ENCODE results near the gene TRIM17.

DNA sequence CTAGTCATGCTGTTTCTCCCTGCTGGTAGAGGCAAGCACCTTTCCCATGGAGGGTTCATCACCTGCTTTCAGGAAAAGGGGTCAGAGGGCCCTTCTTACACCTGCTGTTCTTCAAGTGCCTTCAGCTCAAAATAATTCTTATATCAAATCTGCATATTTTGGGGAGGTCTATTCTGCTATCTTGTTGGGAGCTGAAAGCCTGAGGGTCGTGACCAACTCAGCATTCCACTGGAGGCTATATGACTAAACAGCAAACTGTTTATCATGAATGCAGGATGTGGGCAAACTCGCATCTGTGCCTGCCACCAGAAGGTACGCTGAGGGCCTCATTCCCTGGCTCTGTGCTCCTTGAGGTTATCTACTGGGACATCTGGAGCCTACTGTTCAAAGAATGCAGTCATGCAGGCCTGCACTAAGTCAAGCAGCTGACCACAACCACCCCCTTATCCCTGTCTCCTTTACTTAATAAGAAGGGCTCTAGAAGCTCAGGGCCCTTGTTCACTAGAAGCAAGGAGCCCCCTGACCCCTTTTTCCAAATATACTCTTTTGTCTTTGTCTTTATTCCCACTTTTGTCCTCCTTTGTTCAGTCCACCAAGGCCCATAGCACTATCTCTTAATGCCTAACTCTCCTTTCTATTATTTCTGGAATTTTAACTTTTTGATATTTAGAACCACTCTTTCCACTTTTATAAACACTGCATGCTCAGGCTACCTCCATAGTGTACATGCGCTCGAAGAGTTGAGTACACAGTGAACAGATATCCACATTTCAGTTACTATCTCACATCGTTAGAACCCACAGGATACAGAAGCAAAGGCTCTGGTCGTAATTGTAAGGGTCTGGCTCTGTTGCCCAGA is 4.5 kb upstream of the TRIM17 start:
- TF ChIP-seq, protein P1, sequence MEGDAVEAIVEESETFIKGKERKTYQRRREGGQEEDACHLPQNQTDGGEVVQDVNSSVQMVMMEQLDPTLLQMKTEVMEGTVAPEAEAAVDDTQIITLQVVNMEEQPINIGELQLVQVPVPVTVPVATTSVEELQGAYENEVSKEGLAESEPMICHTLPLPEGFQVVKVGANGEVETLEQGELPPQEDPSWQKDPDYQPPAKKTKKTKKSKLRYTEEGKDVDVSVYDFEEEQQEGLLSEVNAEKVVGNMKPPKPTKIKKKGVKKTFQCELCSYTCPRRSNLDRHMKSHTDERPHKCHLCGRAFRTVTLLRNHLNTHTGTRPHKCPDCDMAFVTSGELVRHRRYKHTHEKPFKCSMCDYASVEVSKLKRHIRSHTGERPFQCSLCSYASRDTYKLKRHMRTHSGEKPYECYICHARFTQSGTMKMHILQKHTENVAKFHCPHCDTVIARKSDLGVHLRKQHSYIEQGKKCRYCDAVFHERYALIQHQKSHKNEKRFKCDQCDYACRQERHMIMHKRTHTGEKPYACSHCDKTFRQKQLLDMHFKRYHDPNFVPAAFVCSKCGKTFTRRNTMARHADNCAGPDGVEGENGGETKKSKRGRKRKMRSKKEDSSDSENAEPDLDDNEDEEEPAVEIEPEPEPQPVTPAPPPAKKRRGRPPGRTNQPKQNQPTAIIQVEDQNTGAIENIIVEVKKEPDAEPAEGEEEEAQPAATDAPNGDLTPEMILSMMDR (IDR thresholded peaks at IDR 0.05): no peak
- TF ChIP-seq POLR2A (IDR thresholded peaks at IDR 0.05): no peak

Measured in adrenal gland (tissue), 5 donors.